Skeletal muscle satellite cell (primary cell): Measurements from ENCODE around the gene FKBP4. TPM values are rescaled to one million over a fixed set of nuclear protein-coding genes. Genes with fewer than 3 reads are reported as not detected.

ENCODE experiments used
- H3K27me3 ChIP-seq: 2 replicates; pipeline ENCODE4 v1.7.0; 2013; ENCODE audit warnings: low read length; ENCODE audit not compliant: control insufficient read depth, insufficient read depth
- H3K36me3 ChIP-seq: 2 replicates; pipeline ENCODE4 v1.7.0; 2013; ENCODE audit warnings: mild to moderate bottlenecking, control low read depth, low read length; ENCODE audit not compliant: insufficient read depth
- H3K4me1 ChIP-seq: 2 replicates; pipeline ENCODE4 v1.7.0; 2013; ENCODE audit warnings: low read length; ENCODE audit not compliant: control insufficient read depth, insufficient read depth
- H3K4me2 ChIP-seq: 2 replicates; pipeline ENCODE4 v1.7.0; 2013; ENCODE audit warnings: mild to moderate bottlenecking, low read length
- H3K4me3 ChIP-seq: 2 replicates; pipeline ENCODE4 v1.7.0; 2013; ENCODE audit warnings: low read length
- H3K9ac ChIP-seq: 2 replicates; pipeline ENCODE4 v1.7.0; 2013; ENCODE audit warnings: mild to moderate bottlenecking, low read depth, low read length, moderate library complexity
- H3K9me3 ChIP-seq: replicated peaks from 2 replicates; pipeline ENCODE4 v1.7.0; 2013; ENCODE audit warnings: mild to moderate bottlenecking, control low read depth, low read length
- total RNA-seq: library from RNA; depleted of rRNA; stranded (reverse); fragments of >200 nt; gene quantifications from 2 replicates; pipeline ENCODE4 v1.2.3, GENCODE V29; 2012; rRNA removed

FKBP4 gene
- total RNA-seq, result 50.7 and 55.0 TPM in 2 replicates

- peak within 1 kb of the TSS; percentile 89 for H3K4me3 ChIP-seq
- H3K36me3 ChIP-seq, result peaks cover 31% of the 10 kb centered on the region
- H3K27me3 ChIP-seq, result peaks cover 4% of the 10 kb centered on the region
- H3K9ac ChIP-seq, result peak within 1 kb of the TSS; percentile 78
- H3K4me2 ChIP-seq, result peak within 1 kb of the TSS; percentile 97
- H3K4me1 ChIP-seq, result peaks cover 13% of the 10 kb centered on the region
- no peaks in the 10 kb centered on the region for H3K9me3 ChIP-seq
Observed at GRCh38 chr12:2794736-2795289, at the start of gene FKBP4. Gene FKBP4 (plus strand): TSS chr12:2794970. CDS start chr12:2795140, 170 bp downstream.

- H3K4me2 ChIP-seq, result no peak overlapping the region
- no peaks in the 10 kb centered on the region for H3K4me1 ChIP-seq
- H3K9ac ChIP-seq, result no peak overlapping the region
- peaks cover 10% of the 10 kb centered on the region for H3K27me3 ChIP-seq
- H3K4me3 ChIP-seq, result no peak overlapping the region
- no peaks in the 10 kb centered on the region for H3K36me3 ChIP-seq
- H3K9me3 ChIP-seq, result no peaks in the 10 kb centered on the region
Observed at GRCh38 chr12:2745655-2746054, 49.1 kb upstream of the FKBP4 start.

GRCh38 chr12:2749580-2749979 lies 45.2 kb upstream of the FKBP4 start:
- no peaks in the 10 kb centered on the region for H3K36me3 ChIP-seq
- H3K9ac ChIP-seq, result no peak overlapping the region
- no peak overlapping the region for H3K4me3 ChIP-seq
- peaks cover 27% of the 10 kb centered on the region for H3K27me3 ChIP-seq
- no peak overlapping the region for H3K4me2 ChIP-seq
- H3K9me3 ChIP-seq, result no peaks in the 10 kb centered on the region
- H3K4me1 ChIP-seq, result no peaks in the 10 kb centered on the region

- H3K27me3 ChIP-seq, result peaks cover 30% of the 10 kb centered on the region
- no peaks in the 10 kb centered on the region for H3K9me3 ChIP-seq
- no peak overlapping the region for H3K4me3 ChIP-seq
- H3K4me2 ChIP-seq, result no peak overlapping the region
- no peak overlapping the region for H3K9ac ChIP-seq
- H3K36me3 ChIP-seq, result no peaks in the 10 kb centered on the region
- H3K4me1 ChIP-seq, result no peaks in the 10 kb centered on the region
Observed at GRCh38 chr12:2750185-2750584, 44.6 kb upstream of the FKBP4 start.

- Histone ChIP-seq H3K27me3 (peaks cover 33% of the 10 kb centered on the region), H3K4me1 (no peaks in the 10 kb centered on the region), H3K36me3 (no peaks in the 10 kb centered on the region), H3K9me3 (no peaks in the 10 kb centered on the region), H3K4me2 (no peak overlapping the region), H3K9ac (no peak overlapping the region), H3K4me3 (no peak overlapping the region)
Observed at GRCh38 chr12:2751230-2751629, 43.5 kb upstream of the FKBP4 start.

GRCh38 chr12:2751686-2752085 lies 43.1 kb upstream of the FKBP4 start:
- no peak overlapping the region for H3K4me3 ChIP-seq
- peaks cover 33% of the 10 kb centered on the region for H3K27me3 ChIP-seq
- no peaks in the 10 kb centered on the region for H3K9me3 ChIP-seq
- no peaks in the 10 kb centered on the region for H3K36me3 ChIP-seq
- no peaks in the 10 kb centered on the region for H3K4me1 ChIP-seq
- H3K4me2 ChIP-seq, result no peak overlapping the region
- H3K9ac ChIP-seq, result no peak overlapping the region

- Histone ChIP-seq H3K27me3 (peaks cover 33% of the 10 kb centered on the region), H3K4me2 (no peak overlapping the region), H3K9me3 (no peaks in the 10 kb centered on the region), H3K4me1 (no peaks in the 10 kb centered on the region), H3K36me3 (no peaks in the 10 kb centered on the region), H3K9ac (no peak overlapping the region), H3K4me3 (no peak overlapping the region)
Observed at GRCh38 chr12:2752676-2753371, 41.9 kb upstream of the FKBP4 start.

GRCh38 chr12:2753536-2753935 lies 41.2 kb upstream of the FKBP4 start:
- H3K27me3 ChIP-seq, result peaks cover 35% of the 10 kb centered on the region
- no peaks in the 10 kb centered on the region for H3K9me3 ChIP-seq
- H3K36me3 ChIP-seq, result no peaks in the 10 kb centered on the region
- no peaks in the 10 kb centered on the region for H3K4me1 ChIP-seq
- no peak overlapping the region for H3K9ac ChIP-seq
- no peak overlapping the region for H3K4me3 ChIP-seq
- no peak overlapping the region for H3K4me2 ChIP-seq

GRCh38 chr12:2754208-2754607 lies 40.6 kb upstream of the FKBP4 start:
- H3K4me2 ChIP-seq, result no peak overlapping the region
- H3K27me3 ChIP-seq, result peaks cover 35% of the 10 kb centered on the region
- no peak overlapping the region for H3K4me3 ChIP-seq

GRCh38 chr12:2756756-2757155 lies 38.0 kb upstream of the FKBP4 start:
- H3K4me3 ChIP-seq, result no peak overlapping the region
- H3K36me3 ChIP-seq, result no peaks in the 10 kb centered on the region
- H3K9me3 ChIP-seq, result no peaks in the 10 kb centered on the region
- no peak overlapping the region for H3K4me2 ChIP-seq
- H3K27me3 ChIP-seq, result peaks cover 29% of the 10 kb centered on the region
- no peak overlapping the region for H3K9ac ChIP-seq
- no peaks in the 10 kb centered on the region for H3K4me1 ChIP-seq

More at GRCh38 chr12:2754208-2754607, 40.6 kb upstream of the FKBP4 start:
- no peaks in the 10 kb centered on the region for H3K4me1 ChIP-seq
- H3K9me3 ChIP-seq, result no peaks in the 10 kb centered on the region
- no peak overlapping the region for H3K9ac ChIP-seq
- H3K36me3 ChIP-seq, result no peaks in the 10 kb centered on the region

GRCh38 chr12:2759733-2760132 lies 35.0 kb upstream of the FKBP4 start:
- Histone ChIP-seq H3K9me3 (no peaks in the 10 kb centered on the region), H3K4me1 (no peaks in the 10 kb centered on the region), H3K4me2 (no peak overlapping the region)

GRCh38 chr12:2764398-2764797 lies 30.4 kb upstream of the FKBP4 start:
- Histone ChIP-seq H3K9me3 (no peaks in the 10 kb centered on the region), H3K27me3 (peaks cover 31% of the 10 kb centered on the region), H3K36me3 (no peaks in the 10 kb centered on the region), H3K9ac (no peak overlapping the region), H3K4me2 (no peak overlapping the region), H3K4me1 (no peaks in the 10 kb centered on the region), H3K4me3 (no peak overlapping the region)

More at GRCh38 chr12:2759733-2760132, 35.0 kb upstream of the FKBP4 start:
- Histone ChIP-seq H3K9ac (no peak overlapping the region), H3K4me3 (no peak overlapping the region), H3K36me3 (no peaks in the 10 kb centered on the region), H3K27me3 (peaks cover 22% of the 10 kb centered on the region)
